Limb (tissue), 2 donors: ENCODE data around the gene ABHD12B.

Experiments used
- DNase-seq, 2 donors: peaks; one replicate each; pipeline ENCODE4 v3.0.0-alpha.2; 2016; ENCODE audit errors: extremely low spot score in 2 of 2

The ABHD12B gene

DNA sequence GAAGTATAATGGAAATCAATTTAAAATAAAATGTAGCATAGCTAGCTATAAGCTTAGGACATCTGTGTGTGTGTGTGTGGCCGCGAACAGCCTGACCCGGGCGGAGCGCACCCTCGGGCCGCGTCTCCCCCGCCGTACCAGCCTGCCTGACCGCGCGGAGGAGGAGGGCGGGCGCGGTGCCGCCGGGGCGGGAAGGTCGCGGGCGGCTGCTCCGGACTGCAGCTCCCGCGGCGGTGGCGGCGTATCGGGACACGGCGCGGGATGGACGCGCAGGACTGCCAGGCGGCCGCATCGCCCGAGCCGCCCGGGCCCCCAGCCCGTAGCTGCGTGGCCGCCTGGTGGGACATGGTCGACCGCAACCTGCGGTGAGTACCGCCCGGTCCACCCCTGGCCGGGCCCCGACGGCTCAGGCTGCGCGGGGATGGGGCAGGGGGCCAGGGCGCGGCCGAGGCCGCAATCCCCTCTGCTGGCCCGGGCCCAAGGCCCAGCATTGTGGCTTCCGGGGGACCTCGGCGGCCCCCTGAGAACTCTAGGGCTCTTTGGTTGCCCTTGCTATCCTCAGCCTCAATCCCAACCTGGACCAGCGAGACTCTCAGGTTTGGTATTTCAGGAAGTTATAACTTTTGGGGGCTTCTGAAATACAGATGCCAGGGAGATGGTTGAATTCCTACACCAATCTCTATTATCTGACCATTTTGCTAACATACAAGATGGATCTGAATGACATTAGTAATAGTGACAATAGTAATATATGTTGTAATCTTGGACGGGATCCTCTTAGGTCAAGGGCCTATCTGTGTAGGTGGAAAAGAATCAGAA is at the start of gene ABHD12B:
ABHD12B (plus strand) TSS at position 140 of the 819 bp plus-strand sequence; CDS start at position 262, 122 bp downstream.
- DNase-seq, result peak in 1 of 2 donors; percentile 46

DNA sequence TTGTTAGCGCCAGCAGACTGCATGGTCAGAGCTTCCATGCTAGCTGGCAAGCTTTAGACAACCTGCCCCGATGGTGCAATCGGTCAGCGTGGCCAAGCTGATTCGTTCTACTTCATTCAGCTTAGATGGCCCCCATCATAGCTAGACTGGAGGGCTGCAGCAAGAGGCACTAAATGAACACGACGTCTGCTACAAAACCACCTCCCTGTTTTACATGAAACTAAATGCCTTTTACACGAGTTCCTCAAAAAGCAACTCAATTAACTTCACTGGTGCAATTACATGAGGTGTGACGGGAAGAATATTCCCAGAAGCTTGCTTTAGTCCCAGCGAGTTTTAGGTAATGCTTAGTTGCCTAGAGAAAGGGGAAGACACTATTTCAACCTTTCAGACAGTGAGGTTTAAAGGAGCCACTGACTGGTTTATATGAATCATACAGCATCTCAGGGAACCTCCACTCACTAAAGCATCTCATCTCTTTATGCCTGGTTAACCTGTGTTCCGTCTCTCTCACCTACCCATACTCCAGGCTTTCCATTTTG is 49.3 kb upstream of the ABHD12B start:
- no peak for DNase-seq

DNA sequence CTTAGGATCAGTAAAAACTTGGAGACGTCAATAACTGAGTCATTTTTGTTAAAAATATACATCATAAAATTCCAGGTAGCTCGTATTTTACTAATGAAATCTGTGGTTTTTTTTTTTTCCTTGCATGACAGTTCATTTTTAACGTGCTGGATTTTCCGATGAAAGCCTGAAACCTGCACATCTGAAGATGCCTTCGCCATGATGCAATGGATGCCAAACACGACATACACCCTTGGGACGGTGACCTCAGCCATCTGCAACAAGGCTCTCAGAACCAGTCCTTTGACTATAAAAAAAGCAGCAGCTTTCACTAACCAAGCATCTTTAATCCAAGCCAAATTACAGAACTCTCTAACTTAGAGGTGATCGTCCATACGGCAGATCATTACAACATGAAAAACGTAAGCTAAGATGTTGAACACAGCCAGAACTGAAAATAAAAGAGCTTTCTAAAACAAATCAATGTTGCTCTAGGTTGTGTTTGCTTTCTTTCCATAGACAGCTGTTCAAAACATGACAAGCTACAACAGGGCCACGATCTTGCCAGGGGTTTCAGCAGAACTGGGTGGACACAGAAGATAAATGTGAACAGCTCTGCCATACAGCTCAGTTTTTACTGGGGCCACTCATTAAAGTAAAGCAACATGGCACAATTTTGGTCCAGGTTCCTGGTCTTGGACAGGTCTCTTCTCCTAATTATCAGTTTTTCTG is 48.6 kb upstream of the ABHD12B start:
- no peak for DNase-seq

GRCh38 chr14:50823762-50824636 is 47.9 kb upstream of the ABHD12B start:
- no peak for DNase-seq

DNA sequence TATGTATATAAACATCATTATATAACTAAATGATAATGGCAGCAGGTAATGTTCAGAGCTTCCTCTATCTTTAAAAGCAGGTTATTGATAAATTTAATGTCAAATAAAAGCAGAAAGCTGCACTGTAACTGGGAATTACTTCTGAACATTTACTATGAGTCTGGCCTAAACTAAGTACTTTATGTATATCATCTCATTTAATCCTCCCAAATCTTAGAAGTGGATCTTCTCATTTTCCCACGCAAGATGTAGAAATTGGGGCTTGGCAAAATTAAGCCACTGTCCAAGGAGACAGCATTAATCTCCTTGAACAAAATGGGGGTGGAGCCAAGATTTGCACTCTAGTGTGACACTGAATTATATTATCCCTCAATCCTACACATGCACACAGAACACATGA is 46.5 kb upstream of the ABHD12B start:
- DNase-seq, result no peak

GRCh38 chr14:50826681-50827080 is 45.2 kb upstream of the ABHD12B start:
- DNase-seq, result peak in 1 of 2 donors; percentile 36

- no peak for DNase-seq
Measured at GRCh38 chr14:50828721-50829488, 42.9 kb upstream of the ABHD12B start.

DNA sequence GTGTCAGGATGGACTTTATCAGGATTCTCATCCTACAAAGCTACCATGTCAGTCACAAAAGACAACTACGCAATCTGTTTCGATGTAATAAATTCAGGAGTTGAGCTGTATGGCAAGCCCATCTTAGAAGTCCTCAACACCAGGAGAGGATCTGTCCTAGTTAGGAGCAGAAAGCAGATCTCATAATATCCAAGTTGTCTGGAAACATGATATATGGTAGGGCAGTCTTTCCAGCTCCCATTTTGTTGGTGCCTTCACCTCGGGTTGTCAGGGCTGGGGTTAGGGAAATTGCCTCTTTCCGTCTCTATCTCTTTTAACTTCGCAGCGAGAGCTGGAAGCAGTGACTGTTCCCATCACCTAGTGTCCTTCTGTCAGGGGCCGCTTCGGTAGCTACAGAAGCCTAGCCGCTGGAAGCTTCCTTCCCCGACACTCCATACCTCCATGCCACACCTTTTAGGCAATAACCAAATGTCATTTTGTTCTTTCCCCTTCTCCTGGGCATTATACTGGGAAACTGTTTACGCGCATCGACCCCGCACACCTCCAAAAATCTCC is 42.3 kb upstream of the ABHD12B start:
- peak in 1 of 2 donors; percentile 31 for DNase-seq

- DNase-seq, result peak; percentile 22 to 82
Measured at GRCh38 chr14:50830044-50830931, 41.6 kb upstream of the ABHD12B start.

DNA sequence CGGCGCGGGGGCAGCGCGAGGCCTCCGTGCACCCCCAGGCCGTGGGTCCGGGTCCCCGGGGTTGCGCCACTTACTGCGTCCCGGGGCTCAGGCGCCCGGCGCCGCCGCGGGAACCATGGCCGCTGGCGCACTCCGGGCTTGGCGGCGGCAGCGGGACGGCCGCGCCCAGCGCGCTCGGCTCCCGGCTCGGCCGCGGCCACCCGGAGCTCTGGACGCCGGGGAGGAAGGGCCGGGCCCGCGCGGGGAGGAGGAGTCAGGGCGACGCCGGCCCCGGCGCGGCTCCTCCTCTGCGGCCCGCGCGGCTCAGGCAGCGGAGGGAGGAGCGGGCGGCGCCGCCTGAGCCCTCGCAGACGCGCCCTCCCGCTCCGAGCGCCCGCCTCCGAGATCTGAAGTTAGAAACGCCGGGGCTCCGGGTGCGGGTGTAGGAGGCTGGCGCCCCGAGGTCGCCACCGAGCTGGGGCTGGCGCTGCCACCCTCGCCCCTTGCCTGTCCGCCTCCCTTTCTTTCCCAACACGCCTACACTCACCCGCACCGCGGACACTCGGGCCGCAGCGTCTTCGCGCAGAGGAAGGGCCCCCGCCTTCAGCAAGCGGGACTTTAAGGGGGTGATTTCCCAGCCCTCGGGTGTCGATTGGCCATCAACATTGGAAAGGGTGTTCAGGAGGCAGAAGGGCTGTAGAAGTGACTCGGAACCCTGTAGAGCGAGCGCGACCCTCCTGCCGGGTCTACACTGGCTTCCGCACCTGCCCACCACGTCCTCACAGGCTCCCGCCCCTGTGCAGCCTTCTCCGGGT is 40.7 kb upstream of the ABHD12B start, which contains the start of gene NIN:
NIN (minus strand) TSS at position 231 of the 794 bp plus-strand sequence. CDS start 9,106 bp downstream, outside the sequence.
- peak; percentile 79 to 85 for DNase-seq

DNA sequence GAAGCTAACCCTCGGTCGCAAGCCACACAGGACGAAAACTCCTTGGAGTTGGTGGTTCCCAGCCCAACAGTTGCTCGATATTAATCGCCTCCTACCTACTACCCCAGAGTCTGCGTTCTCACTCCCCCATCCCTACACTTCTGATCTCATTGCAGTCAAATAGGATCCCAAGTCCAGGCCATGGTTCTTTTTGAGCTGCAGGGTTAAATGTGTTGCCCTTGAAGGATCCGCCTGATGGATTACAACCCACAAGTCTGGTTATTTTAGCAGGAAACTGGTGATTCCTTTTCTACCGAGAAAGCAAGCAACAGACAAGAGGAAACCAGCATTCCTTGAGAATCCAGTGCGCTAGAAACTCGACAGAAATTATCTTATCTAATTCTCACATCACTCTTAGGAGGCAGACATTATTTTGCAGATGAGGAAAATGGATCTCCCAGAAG is 40.1 kb upstream of the ABHD12B start:
- no peak for DNase-seq

- no peak for DNase-seq
Measured at GRCh38 chr14:50832935-50833630, 38.8 kb upstream of the ABHD12B start.

DNA sequence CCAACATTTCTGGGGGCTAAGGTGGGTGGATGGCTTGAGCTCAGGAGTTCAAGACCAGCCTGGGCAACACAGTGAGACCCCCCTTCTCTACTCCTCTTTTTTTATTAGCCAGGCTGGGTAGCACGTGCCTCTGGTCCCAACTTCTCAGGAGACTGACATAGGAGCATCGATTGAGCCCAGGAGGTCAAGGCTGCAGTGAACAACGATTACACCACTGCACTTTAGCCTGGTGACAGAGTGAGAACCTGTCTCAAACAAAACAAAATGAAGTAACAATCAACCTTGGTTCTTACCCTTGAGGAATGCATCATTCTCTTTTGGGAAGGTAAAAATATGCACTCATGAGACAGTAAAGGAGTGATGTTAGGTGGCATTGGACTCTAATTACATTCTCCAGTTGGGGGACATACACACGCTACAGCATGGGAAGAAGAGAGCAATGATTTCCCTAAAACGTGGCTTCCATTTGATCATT is 37.0 kb upstream of the ABHD12B start:
- DNase-seq, result no peak

- DNase-seq, result no peak
Measured at GRCh38 chr14:50835280-50835679, 36.6 kb upstream of the ABHD12B start.

DNA sequence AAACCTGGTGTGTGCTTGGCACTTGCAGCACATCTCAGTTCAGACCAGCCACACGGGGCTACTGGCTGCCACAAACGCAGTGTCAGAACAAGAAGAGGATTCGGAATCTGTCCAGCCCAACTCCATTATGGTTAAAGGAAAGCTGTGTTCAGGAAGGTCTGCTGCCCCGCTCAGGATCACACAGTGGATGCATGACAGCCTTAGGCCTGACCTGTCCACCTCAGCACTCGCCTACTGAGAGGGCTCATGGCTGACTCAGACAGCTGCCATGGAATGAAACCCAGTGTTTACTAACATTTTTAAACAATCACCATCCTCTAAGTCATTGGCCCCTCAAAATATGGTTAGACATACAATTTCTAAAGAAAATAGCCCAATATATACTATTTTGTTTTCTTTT is 35.3 kb upstream of the ABHD12B start:
- DNase-seq, result no peak

GRCh38 chr14:50837271-50837670 is 34.6 kb upstream of the ABHD12B start:
- DNase-seq, result peak in 1 of 2 donors; percentile 11

GRCh38 chr14:50837850-50838470 is 33.9 kb upstream of the ABHD12B start:
- no peak for DNase-seq
